ENCODE measurements around the gene SOX18. TPM values are rescaled to one million over a fixed set of nuclear protein-coding genes. Genes with fewer than 3 reads are reported as not detected.
"Not testable (repeated sequence)": the region's sequence is repeated elsewhere in the genome, so short reads cannot be mapped to it uniquely, and the experiment has no call there.

Gene SOX18
- total RNA-seq, 1 donor from 2014 or later, result 0.05 TPM

- no peak for DNase-seq (ENCODE audit: low read depth)
These were observed 25.9 kb downstream of the SOX18 start for GRCh38 chr20:64023361-64024140.

- no peak for DNase-seq (ENCODE audit: low read depth)
These were observed 26.6 kb downstream of the SOX18 start for GRCh38 chr20:64022671-64023360.

GRCh38 chr20:64021124-64021975 lies 28.1 kb downstream of the SOX18 start:
- DNase-seq (ENCODE audit: low read depth), result no peak

- DNase-seq (ENCODE audit: low read depth), result no peak
These were observed 33.8 kb downstream of the SOX18 start for GRCh38 chr20:64015635-64016034.

- not testable (repeated sequence) for DNase-seq (ENCODE audit: low read depth)
These were observed 36.9 kb downstream of the SOX18 start for GRCh38 chr20:64012385-64013154.

- no peak for DNase-seq (ENCODE audit: low read depth)
These were observed 38.1 kb downstream of the SOX18 start for GRCh38 chr20:64011366-64011779.

- peak; percentile 34 for DNase-seq (ENCODE audit: low read depth)
These were observed 38.7 kb downstream of the SOX18 start for GRCh38 chr20:64010711-64011237.

- DNase-seq (ENCODE audit: low read depth), result no peak
These were observed 39.5 kb downstream of the SOX18 start for GRCh38 chr20:64009811-64010387.

- DNase-seq (ENCODE audit: low read depth), result no peak
These were observed 42.5 kb downstream of the SOX18 start for GRCh38 chr20:64006902-64007301.

GRCh38 chr20:64006490-64006889 lies 42.9 kb downstream of the SOX18 start:
- DNase-seq (ENCODE audit: low read depth), result no peak

- DNase-seq (ENCODE audit: low read depth), result peak; percentile 10
These were observed 44.0 kb downstream of the SOX18 start for GRCh38 chr20:64005394-64005793.

GRCh38 chr20:64003960-64004725 lies 45.3 kb downstream of the SOX18 start:
- peak; percentile 16 for DNase-seq (ENCODE audit: low read depth)

GRCh38 chr20:64001607-64002011 lies 47.8 kb downstream of the SOX18 start:
- DNase-seq (ENCODE audit: low read depth), result no peak

- no peak for DNase-seq (ENCODE audit: low read depth)
These were observed 48.5 kb downstream of the SOX18 start for GRCh38 chr20:64000906-64001305.

Other genes starting within 250 kb of the SOX18 start
- gene ZBTB46, start 218.4 kb downstream of the SOX18 start, total RNA-seq, result 3.5 and 5.4 TPM in 2 replicates
- gene ABHD16B, start 188.1 kb downstream of the SOX18 start, total RNA-seq, result not detected in 2 replicates
- 154 and 158 TPM in 2 replicates for gene TPD52L2, start 184.4 kb downstream of the SOX18 start, total RNA-seq
- 82.6 and 91.0 TPM in 2 replicates for gene DNAJC5, start 154.5 kb downstream of the SOX18 start, total RNA-seq
- 20.3 and 27.8 TPM in 2 replicates for gene UCKL1, start 93.2 kb downstream of the SOX18 start, total RNA-seq
- gene ZNF512B, start 79.7 kb downstream of the SOX18 start, total RNA-seq, result 5.0 and 13.0 TPM in 2 replicates
- 1.4 and 5.4 TPM in 2 replicates for gene SAMD10, start 70.0 kb downstream of the SOX18 start, total RNA-seq
- gene PRPF6, start 68.5 kb downstream of the SOX18 start, total RNA-seq, result 66.0 and 94.5 TPM in 2 replicates
- 0.45 TPM in 1 of 2 replicates, not detected in the other for gene C20orf204, start 13.5 kb downstream of the SOX18 start, total RNA-seq
- 15.3 and 21.8 TPM in 2 replicates for gene TCEA2, start 13.6 kb upstream of the SOX18 start, total RNA-seq
- 10.5 and 12.2 TPM in 2 replicates for gene RGS19, start 29.9 kb upstream of the SOX18 start, total RNA-seq
- 0.52 and 1.5 TPM in 2 replicates for gene OPRL1, start 30.4 kb upstream of the SOX18 start, total RNA-seq
- not detected in 2 replicates for gene LKAAEAR1, start 34.8 kb upstream of the SOX18 start, total RNA-seq
- gene NPBWR2, start 57.9 kb upstream of the SOX18 start, total RNA-seq, result not detected in 2 replicates
- under 0.01 and 0.17 TPM in 2 replicates for gene MYT1, start 114.8 kb upstream of the SOX18 start, total RNA-seq
- gene PCMTD2, start 206.1 kb upstream of the SOX18 start, total RNA-seq, result 29.3 and 53.7 TPM in 2 replicates

All from renal cortical epithelial cell (primary cell).